Lung (tissue), 12 donors: ENCODE measurements around the gene LRRC8E. TPM values are rescaled to one million over a fixed set of nuclear protein-coding genes. Genes with fewer than 3 reads are reported as not detected.

Experiments
- ATAC-seq: fragments of 200-7000 bp; cut with Tn5 transposase; one replicate; pipeline ENCODE4 v1.9.1; 2020; ENCODE audit warnings: moderate number of reproducible peaks; ENCODE audit not compliant: insufficient read depth, low FRiP score
- DNase-seq, 3 donors: peaks; one replicate each; pipeline ENCODE4 v3.0.0-alpha.2; 2013 to 2017
- H3K27ac ChIP-seq, 2 donors: one replicate each; pipeline ENCODE4 v1.5.1; 2013; ENCODE audit warnings: mild to moderate bottlenecking in 2 of 2, moderate library complexity in 2 of 2, control low read depth in 1 of 2, inconsistent platforms in 1 of 2, low read depth in 1 of 2, low read length in 1 of 2
- H3K27me3 ChIP-seq, 3 donors: one replicate each; pipeline ENCODE4 v1.5.1; 2013; ENCODE audit warnings: low read length in 2 of 3; ENCODE audit not compliant: control insufficient read depth in 3 of 3, insufficient read depth in 3 of 3
- H3K36me3 ChIP-seq, 4 donors: one replicate each; pipeline ENCODE4 v1.5.1; 2013; ENCODE audit warnings: low read length in 4 of 4, mild to moderate bottlenecking in 1 of 4, moderate library complexity in 1 of 4; ENCODE audit not compliant: control insufficient read depth in 4 of 4, insufficient read depth in 4 of 4
- H3K4me1 ChIP-seq, 5 donors: one replicate each; pipeline ENCODE4 v1.5.1; 2013; ENCODE audit warnings: low read length in 5 of 5, mild to moderate bottlenecking in 2 of 5, moderate library complexity in 1 of 5; ENCODE audit not compliant: control insufficient read depth in 5 of 5, insufficient read depth in 5 of 5
- H3K4me3 ChIP-seq: one replicate; pipeline ENCODE4 v1.5.1; 2013; ENCODE audit warnings: mild to moderate bottlenecking, control low read depth, moderate library complexity
- H3K9ac ChIP-seq, 2 donors: one replicate each; pipeline ENCODE4 v1.5.1; 2013; ENCODE audit warnings: low read length in 2 of 2, control low read depth in 1 of 2; ENCODE audit not compliant: insufficient read depth in 1 of 2
- H3K9me3 ChIP-seq, 4 donors: one replicate each; pipeline ENCODE4 v1.5.1; 2013; ENCODE audit warnings: low read length in 3 of 4, mild to moderate bottlenecking in 1 of 4, moderate library complexity in 1 of 4; ENCODE audit not compliant: control insufficient read depth in 4 of 4, insufficient read depth in 3 of 4
- CTCF ChIP-seq: IDR thresholded peaks from 2 replicates; pipeline ENCODE4 v1.5.1; 2012; ENCODE audit warnings: mild to moderate bottlenecking; ENCODE audit errors: control extremely low read depth, extremely low read depth
- WGBS, 2 donors: extraction: QIAGEN DNeasy Blood & Tissue Kit; methylation state at CpG; one replicate each; pipeline ENCODE4 v1.1.7; 2013; 5-methylcytosine and 5-hydroxymethylcytosine counted together
- polyA plus RNA-seq, 2 donors: library from polyadenylated mRNA; stranded (reverse); fragments of 200-250 nt; gene quantifications; one replicate each; pipeline ENCODE4 v1.2.1, GENCODE V29; 2013
- total RNA-seq, 2 donors: library from RNA; depleted of rRNA in 1 of 2; stranded (reverse); fragments of >200 nt in 1 of 2; gene quantifications; one replicate each; pipeline ENCODE4 v1.2.1, GENCODE V29; 2014 to 2021
- donor health status: control.
- donor health status: control.
- donor health status: Bipolar disorder and iron deficiency.
- donor health status: healthy.
- donor health status: DM: yes; HTN: yes; CAD: no.

Gene LRRC8E
- total and polyA plus RNA-seq, 4 donors: 3.7 to 8.6 (median 5.3) TPM

- peaks cover 23 to 65% (median 26%) of the 10 kb centered on the region in 4 donors for H3K36me3 ChIP-seq
- peaks cover 0 to 1% (median 0%) of the 10 kb centered on the region in 5 donors for H3K4me1 ChIP-seq
- ATAC-seq (no peak), DNase-seq (no peak)
- no peak overlapping the region for H3K9ac ChIP-seq
- TF ChIP-seq CTCF: no peak
- no peak overlapping the region for H3K27ac ChIP-seq
- 93 to 94% methylated on average over 21 of the region's 21 CpGs for WGBS, 2 donors
- H3K9me3 ChIP-seq: no peaks in the 10 kb centered on the region
- H3K4me3 ChIP-seq: no peak overlapping the region
- H3K27me3 ChIP-seq: no peaks in the 10 kb centered on the region
Measured at GRCh38 chr19:7934766-7935165, 46.5 kb downstream of the LRRC8E start.

DNA sequence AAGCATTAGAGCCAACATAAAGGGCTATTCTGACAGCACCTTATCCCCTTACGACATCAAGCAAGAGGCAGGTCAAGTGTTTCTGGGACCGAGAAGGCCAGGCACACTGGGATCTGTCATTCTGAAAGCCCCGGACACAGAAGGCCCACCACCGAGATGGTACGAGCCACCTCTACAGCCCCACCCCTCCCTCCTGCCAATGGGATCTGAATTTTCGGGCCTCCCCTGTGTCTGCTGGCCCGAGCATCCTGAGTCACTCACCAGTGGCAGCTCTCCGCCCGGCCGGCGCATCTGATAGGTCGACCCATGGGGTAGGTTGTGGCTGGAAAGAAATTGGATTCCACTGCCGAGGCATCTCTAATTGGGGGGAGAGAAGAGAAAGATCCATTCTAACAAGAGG lies 52.5 kb downstream of the LRRC8E start:
- no peaks in the 10 kb centered on the region for H3K27me3 ChIP-seq
- WGBS, 2 donors: 94 to 96% methylated on average over 13 of the region's 13 CpGs
- H3K9me3 ChIP-seq: no peaks in the 10 kb centered on the region
- H3K4me1 ChIP-seq: peaks cover 0 to 10% (median 0%) of the 10 kb centered on the region in 5 donors
- ATAC-seq (no peak), DNase-seq (no peak)
- H3K27ac ChIP-seq: no peak overlapping the region
- H3K9ac ChIP-seq: no peak overlapping the region
- no peak overlapping the region for H3K4me3 ChIP-seq
- no peak for TF ChIP-seq CTCF
- H3K36me3 ChIP-seq: peaks cover 5 to 24% (median 11%) of the 10 kb centered on the region in 4 donors

DNA sequence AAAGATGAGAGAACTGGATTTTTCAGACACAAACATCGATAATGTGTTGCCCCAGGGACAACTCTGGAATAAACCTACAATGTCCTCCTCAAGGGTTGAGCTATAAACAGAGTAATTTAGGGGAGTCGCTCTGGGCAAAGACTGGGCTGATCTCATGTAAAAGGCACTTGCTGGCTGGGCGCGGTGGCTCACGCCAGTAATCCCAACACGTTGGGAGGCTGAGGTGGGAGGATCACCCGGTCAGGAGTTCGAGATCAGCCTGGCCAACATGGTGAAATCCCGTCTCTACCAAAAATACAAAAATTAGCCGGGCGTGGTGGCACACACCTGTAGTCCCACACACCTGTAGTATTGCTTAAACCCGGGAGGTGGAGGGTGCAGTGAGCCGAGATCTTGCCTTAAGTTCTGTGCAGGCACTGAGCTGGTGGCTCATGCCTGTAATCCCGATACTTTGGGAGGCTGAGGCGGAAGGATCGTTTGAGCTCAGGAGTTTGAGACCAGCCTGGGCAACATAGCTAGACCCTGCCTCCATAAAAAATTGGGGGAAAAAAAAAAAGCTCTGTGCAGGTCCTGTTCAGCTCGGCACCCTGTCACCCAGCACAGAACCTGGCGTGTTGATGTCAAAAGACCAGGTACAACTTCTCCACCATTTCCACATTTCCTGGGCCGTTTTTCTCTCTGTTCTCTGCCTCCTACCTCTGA lies 53.7 kb downstream of the LRRC8E start:
- no peak for ATAC-seq
- WGBS, 2 donors: 91 to 93% methylated on average over 19 of the region's 19 CpGs
- DNase-seq: no peak
- peaks cover 5 to 18% (median 9%) of the 10 kb centered on the region in 4 donors for H3K36me3 ChIP-seq
- no peak overlapping the region for H3K27ac ChIP-seq
- H3K4me3 ChIP-seq: no peak overlapping the region
- no peak for TF ChIP-seq CTCF
- peak overlapping the region in 1 of 2 donors; percentile 32 for H3K9ac ChIP-seq
- no peaks in the 10 kb centered on the region for H3K9me3 ChIP-seq
- H3K4me1 ChIP-seq: peaks cover 0 to 10% (median 0%) of the 10 kb centered on the region in 5 donors
- H3K27me3 ChIP-seq: no peaks in the 10 kb centered on the region
